ENCODE measurements around the gene SARDH.

SARDH gene

DNA sequence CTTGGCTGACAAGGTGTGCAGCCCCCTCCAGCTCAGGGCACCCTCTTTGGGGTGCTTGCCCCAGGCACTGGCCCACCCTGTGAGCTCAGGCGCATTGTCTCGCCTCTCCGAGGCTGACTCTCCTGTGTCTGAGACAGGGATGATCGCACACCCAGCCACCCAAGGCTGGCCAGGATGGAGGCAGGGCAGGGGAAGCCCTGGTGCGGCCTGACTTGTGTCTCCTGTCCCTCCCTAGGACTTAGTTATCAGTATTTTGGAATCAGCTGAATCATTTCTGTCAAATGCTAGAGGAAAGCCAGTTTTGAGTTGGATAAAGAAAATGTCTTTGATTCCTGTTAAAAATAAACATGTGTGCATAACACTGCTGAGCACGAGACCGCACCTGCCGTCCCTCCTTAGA lies 104.5 kb downstream of the SARDH start:
- H3K36me3 ChIP-seq: no peaks in the 10 kb centered on the region
- TF ChIP-seq, protein P1, sequence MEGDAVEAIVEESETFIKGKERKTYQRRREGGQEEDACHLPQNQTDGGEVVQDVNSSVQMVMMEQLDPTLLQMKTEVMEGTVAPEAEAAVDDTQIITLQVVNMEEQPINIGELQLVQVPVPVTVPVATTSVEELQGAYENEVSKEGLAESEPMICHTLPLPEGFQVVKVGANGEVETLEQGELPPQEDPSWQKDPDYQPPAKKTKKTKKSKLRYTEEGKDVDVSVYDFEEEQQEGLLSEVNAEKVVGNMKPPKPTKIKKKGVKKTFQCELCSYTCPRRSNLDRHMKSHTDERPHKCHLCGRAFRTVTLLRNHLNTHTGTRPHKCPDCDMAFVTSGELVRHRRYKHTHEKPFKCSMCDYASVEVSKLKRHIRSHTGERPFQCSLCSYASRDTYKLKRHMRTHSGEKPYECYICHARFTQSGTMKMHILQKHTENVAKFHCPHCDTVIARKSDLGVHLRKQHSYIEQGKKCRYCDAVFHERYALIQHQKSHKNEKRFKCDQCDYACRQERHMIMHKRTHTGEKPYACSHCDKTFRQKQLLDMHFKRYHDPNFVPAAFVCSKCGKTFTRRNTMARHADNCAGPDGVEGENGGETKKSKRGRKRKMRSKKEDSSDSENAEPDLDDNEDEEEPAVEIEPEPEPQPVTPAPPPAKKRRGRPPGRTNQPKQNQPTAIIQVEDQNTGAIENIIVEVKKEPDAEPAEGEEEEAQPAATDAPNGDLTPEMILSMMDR (IDR thresholded peaks at IDR 0.05; ENCODE audit: low read depth, low read length): no peak
- no peak for DNase-seq
- no peak overlapping the region for H3K27ac ChIP-seq
- H3K4me3 ChIP-seq (ENCODE audit: low read depth, low read length): no peak overlapping the region
- H3K9me3 ChIP-seq (ENCODE audit: severe bottlenecking): no peaks in the 10 kb centered on the region
- H3K27me3 ChIP-seq (ENCODE audit: insufficient read depth, low read depth, severe bottlenecking): no peaks in the 10 kb centered on the region

DNA sequence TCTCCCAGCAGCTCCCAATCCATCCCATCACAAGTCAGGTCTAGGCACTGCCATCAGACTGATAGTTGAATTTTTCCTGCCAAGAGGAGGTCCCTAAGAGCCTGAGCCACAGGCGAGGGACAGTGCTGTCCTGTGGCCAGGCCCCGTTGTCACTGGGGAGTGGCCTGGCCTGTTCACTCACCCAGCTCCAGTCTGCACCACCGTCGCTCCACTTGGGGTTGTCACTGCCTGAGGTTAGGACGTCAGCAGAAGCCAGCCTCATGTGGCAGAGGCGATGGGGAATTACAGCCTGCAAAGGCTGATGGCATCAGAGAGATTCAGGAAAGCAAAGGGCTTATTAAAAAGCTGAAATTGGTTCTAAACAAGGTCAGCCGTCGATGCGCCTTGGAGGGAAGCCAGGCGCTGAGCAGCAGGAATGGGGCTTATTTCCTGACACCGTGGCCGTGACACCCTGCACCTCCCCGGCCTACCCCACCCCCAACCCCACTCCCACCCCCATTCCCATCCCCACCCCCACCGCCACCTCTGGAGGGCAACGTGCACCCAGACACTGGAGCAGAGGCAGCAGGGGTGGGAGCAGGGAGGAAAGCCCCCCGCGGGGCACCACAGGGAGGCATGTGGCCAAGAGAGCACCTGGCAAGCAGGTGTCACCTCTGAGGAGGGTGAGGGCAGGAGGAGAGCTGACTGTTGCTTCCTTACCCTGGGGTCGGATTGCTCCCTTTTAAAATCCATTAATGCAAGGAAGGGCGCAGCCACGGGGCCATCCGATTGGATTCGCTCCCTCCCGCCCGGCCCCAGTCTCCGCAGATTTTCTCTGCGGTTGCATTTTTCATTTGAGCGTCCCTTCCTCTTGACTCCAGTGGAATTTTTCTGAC lies 105.1 kb downstream of the SARDH start:
- H3K9me3 ChIP-seq (ENCODE audit: severe bottlenecking): no peaks in the 10 kb centered on the region
- H3K36me3 ChIP-seq: no peaks in the 10 kb centered on the region
- H3K27me3 ChIP-seq (ENCODE audit: insufficient read depth, low read depth, severe bottlenecking): no peaks in the 10 kb centered on the region
- no peak for DNase-seq
- no peak overlapping the region for H3K4me3 ChIP-seq (ENCODE audit: low read depth, low read length)
- no peak overlapping the region for H3K27ac ChIP-seq
- TF ChIP-seq, protein P1 (IDR thresholded peaks at IDR 0.05; ENCODE audit: low read depth, low read length): no peak

DNA sequence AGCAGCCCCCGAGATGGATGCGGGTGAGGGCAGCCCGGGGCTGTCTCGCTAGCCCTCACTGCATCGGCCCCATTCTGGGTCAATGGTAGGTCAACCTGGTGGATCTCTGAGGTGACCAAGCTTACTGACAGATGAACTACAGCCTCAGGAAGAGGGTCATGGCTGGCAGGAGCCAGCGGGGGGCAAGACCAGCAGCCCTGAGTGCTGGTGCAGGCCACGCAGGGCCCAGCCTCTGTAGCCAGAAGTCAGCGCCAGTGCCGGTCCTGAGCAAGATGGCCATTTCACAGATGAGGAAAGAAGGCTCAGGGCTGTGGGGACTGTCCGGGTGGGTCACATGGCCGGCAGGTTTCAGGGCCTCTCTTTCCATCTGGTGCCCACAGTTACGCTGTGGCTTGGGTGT lies 107.0 kb downstream of the SARDH start:
- no peak overlapping the region for H3K4me3 ChIP-seq (ENCODE audit: low read depth, low read length)
- H3K27ac ChIP-seq: no peak overlapping the region
- TF ChIP-seq, protein P1 (IDR thresholded peaks at IDR 0.05; ENCODE audit: low read depth, low read length): no peak
- H3K9me3 ChIP-seq (ENCODE audit: severe bottlenecking): peaks cover 5% of the 10 kb centered on the region
- no peaks in the 10 kb centered on the region for H3K27me3 ChIP-seq (ENCODE audit: insufficient read depth, low read depth, severe bottlenecking)
- DNase-seq: no peak
- H3K36me3 ChIP-seq: no peaks in the 10 kb centered on the region

DNA sequence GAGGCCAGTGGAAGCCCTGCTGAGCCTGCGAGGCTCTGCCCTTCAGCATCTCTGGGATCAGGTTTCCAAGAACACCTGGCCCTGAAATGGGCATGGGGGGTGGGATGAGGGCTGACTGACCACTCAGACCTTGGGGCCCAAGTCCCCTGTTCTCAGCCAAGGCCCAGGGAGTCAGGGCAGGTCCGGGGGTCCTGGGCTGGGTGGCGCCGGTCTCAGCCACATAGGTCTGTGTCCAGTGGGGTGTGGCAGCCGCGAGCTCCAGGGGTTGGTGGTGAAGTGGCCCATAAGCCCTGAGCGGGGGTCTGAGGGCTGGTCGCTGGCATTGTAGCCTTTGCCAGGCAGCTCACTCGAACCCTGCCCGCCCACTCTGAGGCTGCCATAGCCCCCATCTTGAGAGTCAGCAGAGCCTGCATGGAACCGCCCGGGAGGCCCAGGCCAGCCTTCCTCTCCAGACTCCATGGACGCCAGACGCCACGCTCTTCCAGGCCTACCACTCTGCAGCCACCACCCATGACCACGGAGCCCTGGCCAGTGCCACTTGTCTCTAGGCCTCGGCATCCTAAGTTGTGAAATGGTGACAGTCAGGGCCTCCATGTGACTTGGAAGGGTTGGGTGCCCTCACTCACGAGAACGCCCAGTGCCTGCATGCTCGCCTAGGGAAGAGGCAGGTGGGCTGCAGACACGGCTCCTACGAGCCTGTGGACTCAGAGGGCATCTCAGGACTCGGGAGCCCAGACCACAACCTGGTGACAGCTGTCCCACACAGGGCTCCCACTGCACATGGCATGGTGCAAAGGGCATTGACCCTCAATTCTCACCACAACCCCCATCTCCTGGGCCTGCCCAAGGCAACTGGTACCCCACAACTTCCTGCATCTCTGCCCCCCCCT lies 108.7 kb downstream of the SARDH start:
- H3K27me3 ChIP-seq (ENCODE audit: insufficient read depth, low read depth, severe bottlenecking): no peaks in the 10 kb centered on the region
- H3K36me3 ChIP-seq: no peaks in the 10 kb centered on the region
- H3K4me3 ChIP-seq (ENCODE audit: low read depth, low read length): no peak overlapping the region
- H3K9me3 ChIP-seq (ENCODE audit: severe bottlenecking): peaks cover 21% of the 10 kb centered on the region
- H3K27ac ChIP-seq: no peak overlapping the region
- TF ChIP-seq, protein P1 (IDR thresholded peaks at IDR 0.05; ENCODE audit: low read depth, low read length): no peak
- no peak for DNase-seq

DNA sequence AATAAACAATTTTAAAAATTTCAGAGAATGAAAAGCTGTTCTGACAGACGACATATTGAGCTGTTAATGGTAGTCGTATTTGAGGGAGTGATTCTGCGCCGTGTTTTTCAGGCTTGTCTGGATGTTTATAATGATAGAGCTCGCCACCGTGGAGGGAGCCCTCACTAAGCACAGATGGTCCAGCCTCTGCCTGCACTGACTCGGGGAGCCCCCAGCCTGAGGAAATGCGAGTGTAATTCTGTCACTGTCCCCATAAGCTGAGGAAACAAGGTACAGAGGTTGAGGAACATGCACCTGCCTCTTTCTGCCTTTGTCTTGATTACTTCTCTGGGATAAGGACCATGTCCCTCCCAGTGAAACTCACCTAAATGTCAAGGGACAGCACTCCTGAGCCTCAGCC lies 109.4 kb downstream of the SARDH start:
- Histone ChIP-seq H3K27me3 (ENCODE audit: insufficient read depth, low read depth, severe bottlenecking) (no peaks in the 10 kb centered on the region), H3K9me3 (ENCODE audit: severe bottlenecking) (peaks cover 22% of the 10 kb centered on the region), H3K4me3 (ENCODE audit: low read depth, low read length) (no peak overlapping the region), H3K27ac (no peak overlapping the region), H3K36me3 (no peaks in the 10 kb centered on the region)
- TF ChIP-seq, protein P1 (IDR thresholded peaks at IDR 0.05; ENCODE audit: low read depth, low read length): no peak
- no peak for DNase-seq

All from WERI-Rb-1 (cell line).